ENCODE results near the gene BANP.
"Not testable (repeated sequence)": the region's sequence is repeated elsewhere in the genome, so short reads cannot be mapped to it uniquely, and the experiment has no call there.

The BANP gene

DNA sequence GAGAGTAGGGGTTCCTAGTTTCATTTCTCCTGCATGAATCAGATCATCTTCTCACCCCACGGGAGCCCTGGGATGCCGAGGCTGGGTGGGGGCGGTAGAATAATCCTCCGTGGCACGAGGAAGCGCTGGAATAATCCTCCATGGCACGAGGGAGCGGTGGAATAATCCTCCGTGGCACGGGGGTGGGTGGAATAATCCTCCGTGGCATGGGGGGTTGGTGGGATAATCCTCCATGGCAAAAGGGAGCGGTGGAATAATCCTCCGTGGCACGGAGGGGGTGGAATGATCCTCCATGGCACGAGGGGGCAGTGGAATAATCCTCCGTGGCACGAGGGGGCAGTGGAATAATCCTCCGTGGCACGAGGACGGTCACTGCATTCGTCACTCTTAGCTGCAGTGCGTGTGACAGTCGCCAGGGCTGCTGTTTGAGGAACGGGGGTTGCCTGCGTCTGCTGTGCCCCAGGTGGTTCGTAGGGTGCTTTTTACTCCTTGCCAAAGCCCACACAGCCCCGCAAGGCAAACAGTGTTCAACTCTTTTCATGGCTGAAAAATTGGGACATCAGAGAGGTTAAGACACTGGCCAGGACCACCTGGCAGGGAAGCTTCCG is 152.5 kb downstream of the BANP start:
- TF ChIP-seq, protein P1, sequence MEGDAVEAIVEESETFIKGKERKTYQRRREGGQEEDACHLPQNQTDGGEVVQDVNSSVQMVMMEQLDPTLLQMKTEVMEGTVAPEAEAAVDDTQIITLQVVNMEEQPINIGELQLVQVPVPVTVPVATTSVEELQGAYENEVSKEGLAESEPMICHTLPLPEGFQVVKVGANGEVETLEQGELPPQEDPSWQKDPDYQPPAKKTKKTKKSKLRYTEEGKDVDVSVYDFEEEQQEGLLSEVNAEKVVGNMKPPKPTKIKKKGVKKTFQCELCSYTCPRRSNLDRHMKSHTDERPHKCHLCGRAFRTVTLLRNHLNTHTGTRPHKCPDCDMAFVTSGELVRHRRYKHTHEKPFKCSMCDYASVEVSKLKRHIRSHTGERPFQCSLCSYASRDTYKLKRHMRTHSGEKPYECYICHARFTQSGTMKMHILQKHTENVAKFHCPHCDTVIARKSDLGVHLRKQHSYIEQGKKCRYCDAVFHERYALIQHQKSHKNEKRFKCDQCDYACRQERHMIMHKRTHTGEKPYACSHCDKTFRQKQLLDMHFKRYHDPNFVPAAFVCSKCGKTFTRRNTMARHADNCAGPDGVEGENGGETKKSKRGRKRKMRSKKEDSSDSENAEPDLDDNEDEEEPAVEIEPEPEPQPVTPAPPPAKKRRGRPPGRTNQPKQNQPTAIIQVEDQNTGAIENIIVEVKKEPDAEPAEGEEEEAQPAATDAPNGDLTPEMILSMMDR (conservative IDR thresholded peaks at IDR 0.05; ENCODE audit: low read depth, low read length), result no peak
- no peak overlapping the region for H3K27ac ChIP-seq
- H3K4me3 ChIP-seq (IDR thresholded peaks at IDR 0.05; ENCODE audit: insufficient read depth, low read depth, low read length), result no peak overlapping the region
- no peak overlapping the region for H3K9ac ChIP-seq
- no peak overlapping the region for H3K4me2 ChIP-seq
- no peaks in the 10 kb centered on the region for H4K20me1 ChIP-seq (ENCODE audit: insufficient read depth)
- H2AFZ ChIP-seq (ENCODE audit: low read depth), result no peak overlapping the region
- no peaks in the 10 kb centered on the region for H3K36me3 ChIP-seq (ENCODE audit: insufficient read depth)
- no peaks in the 10 kb centered on the region for H3K79me2 ChIP-seq (ENCODE audit: insufficient read depth, low read depth)
- no peaks in the 10 kb centered on the region for H3K4me1 ChIP-seq (ENCODE audit: low read depth, poor library complexity, severe bottlenecking)
- H3K27me3 ChIP-seq (ENCODE audit: insufficient read depth, low read depth), result peaks cover 28% of the 10 kb centered on the region; the same call in 1 of the 2 replicates

DNA sequence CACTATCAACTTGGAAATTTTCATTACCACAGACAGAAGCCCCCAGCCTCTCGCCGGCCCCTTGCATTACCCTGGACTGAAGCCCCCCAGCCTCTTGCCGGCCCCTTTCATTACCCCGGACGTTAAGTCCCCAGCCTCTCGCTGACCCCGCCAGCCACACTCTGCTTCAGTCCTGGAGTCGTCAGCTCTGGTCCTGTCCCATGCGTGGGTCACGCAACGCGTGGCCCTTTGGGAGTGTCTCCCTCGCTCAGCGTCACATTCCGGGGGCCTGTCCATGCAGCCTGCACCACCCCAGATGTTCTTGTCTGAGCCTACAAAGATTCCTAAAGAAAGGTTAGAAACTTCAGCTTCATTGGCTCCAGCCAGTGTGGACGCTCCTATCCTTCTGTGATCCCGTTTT is 153.1 kb downstream of the BANP start:
- not testable (repeated sequence) for H3K79me2 ChIP-seq (ENCODE audit: insufficient read depth, low read depth); H3K4me2 ChIP-seq; H3K4me3 ChIP-seq (IDR thresholded peaks at IDR 0.05; ENCODE audit: insufficient read depth, low read depth, low read length); H3K27ac ChIP-seq; H3K9ac ChIP-seq; H4K20me1 ChIP-seq (ENCODE audit: insufficient read depth); H3K4me1 ChIP-seq (ENCODE audit: low read depth, poor library complexity, severe bottlenecking); H3K36me3 ChIP-seq (ENCODE audit: insufficient read depth); H2AFZ ChIP-seq (ENCODE audit: low read depth)
- H3K27me3 ChIP-seq (ENCODE audit: insufficient read depth, low read depth), result peaks cover 28% of the 10 kb centered on the region; the same call in 1 of the 2 replicates

DNA sequence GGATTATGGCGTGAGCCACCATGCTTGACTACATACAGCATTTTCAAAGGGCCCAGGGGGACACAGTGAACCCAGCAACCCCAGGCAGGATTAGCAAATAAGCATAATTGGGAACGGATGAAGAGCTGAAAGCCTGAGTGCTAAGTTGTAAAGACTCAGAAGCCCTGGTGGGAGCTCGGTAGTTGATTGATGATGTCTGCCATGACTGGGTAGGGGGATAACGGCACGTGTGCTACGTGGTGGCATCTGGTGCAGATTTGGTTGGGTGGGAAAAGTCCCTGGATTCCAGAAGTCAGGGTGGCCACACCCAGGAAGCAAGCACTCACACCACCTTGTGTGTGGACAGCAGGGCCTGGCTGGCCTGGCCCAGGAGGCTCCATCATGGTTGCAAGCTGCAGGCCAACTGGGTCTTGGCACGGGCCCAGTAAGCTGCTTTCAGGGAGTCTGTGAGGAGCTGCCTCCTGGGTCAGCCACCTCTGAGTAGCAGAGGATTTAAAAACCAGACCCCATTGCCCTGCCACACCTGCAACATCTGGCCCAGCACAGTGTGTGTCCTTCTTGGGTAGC is 154.4 kb downstream of the BANP start:
- H3K27me3 ChIP-seq (ENCODE audit: insufficient read depth, low read depth), result peaks cover 30% of the 10 kb centered on the region; the same call in 1 of the 2 replicates
- H3K4me2 ChIP-seq; H3K4me3 ChIP-seq (IDR thresholded peaks at IDR 0.05; ENCODE audit: insufficient read depth, low read depth, low read length); H2AFZ ChIP-seq (ENCODE audit: low read depth); H3K4me1 ChIP-seq (ENCODE audit: low read depth, poor library complexity, severe bottlenecking); H4K20me1 ChIP-seq (ENCODE audit: insufficient read depth); H3K79me2 ChIP-seq (ENCODE audit: insufficient read depth, low read depth); H3K9ac ChIP-seq; H3K36me3 ChIP-seq (ENCODE audit: insufficient read depth); H3K27ac ChIP-seq: not testable (repeated sequence)

DNA sequence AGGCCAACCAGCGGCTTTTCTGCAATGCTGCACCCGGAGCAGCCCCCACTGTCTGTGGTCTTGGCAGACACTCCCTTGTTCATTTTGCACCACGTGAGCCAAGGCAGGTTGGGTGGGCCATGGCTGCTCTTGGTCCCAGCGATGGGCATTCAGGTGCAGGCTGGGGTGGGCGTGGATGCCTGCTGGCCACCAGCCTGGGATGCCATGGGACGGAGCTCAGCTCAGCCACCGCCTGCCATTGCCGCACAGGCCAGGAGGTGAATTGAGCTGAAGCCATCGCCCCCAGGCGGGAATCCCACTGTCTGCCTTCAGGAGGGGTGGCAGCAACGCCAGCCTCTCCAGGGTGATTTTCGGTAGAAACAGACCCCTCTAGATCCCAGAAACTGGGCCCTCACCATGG is 155.3 kb downstream of the BANP start:
- not testable (repeated sequence) for H3K79me2 ChIP-seq (ENCODE audit: insufficient read depth, low read depth); H4K20me1 ChIP-seq (ENCODE audit: insufficient read depth); H3K36me3 ChIP-seq (ENCODE audit: insufficient read depth); H2AFZ ChIP-seq (ENCODE audit: low read depth); H3K9ac ChIP-seq; H3K4me2 ChIP-seq; H3K4me1 ChIP-seq (ENCODE audit: low read depth, poor library complexity, severe bottlenecking); H3K4me3 ChIP-seq (IDR thresholded peaks at IDR 0.05; ENCODE audit: insufficient read depth, low read depth, low read length); H3K27ac ChIP-seq
- H3K27me3 ChIP-seq (ENCODE audit: insufficient read depth, low read depth), result peaks cover 31% of the 10 kb centered on the region; the same call in 1 of the 2 replicates

DNA sequence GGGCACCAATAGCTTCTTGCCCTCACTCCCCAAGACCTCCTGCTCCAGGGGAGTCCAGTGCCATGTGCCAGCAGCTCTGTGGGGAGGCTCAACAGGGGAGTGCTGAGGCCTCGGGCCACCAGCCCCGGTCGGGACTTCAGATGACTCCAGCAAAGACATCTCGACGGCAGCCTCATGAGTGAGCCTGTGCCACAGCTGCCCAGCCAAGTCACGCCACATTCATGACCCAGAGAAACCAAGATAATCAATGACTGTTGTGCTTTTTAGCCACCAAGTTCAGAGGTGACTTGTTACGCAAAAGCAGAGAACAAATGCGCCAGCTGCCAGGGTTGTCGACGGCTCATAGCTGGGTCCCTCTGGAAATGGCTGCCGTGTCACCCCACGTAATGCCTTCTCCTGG is 157.5 kb downstream of the BANP start:
- Histone ChIP-seq H3K27me3 (ENCODE audit: insufficient read depth, low read depth) (peaks cover 24% of the 10 kb centered on the region; the same call in 1 of the 2 replicates), H3K4me3 (IDR thresholded peaks at IDR 0.05; ENCODE audit: insufficient read depth, low read depth, low read length) (no peak overlapping the region), H4K20me1 (ENCODE audit: insufficient read depth) (no peaks in the 10 kb centered on the region), H3K36me3 (ENCODE audit: insufficient read depth) (no peaks in the 10 kb centered on the region), H3K27ac (no peak overlapping the region), H3K4me1 (ENCODE audit: low read depth, poor library complexity, severe bottlenecking) (no peaks in the 10 kb centered on the region), H3K79me2 (ENCODE audit: insufficient read depth, low read depth) (no peaks in the 10 kb centered on the region), H2AFZ (ENCODE audit: low read depth) (no peak overlapping the region), H3K4me2 (no peak overlapping the region), H3K9ac (no peak overlapping the region)
- TF ChIP-seq, protein P1 (conservative IDR thresholded peaks at IDR 0.05; ENCODE audit: low read depth, low read length), result no peak

DNA sequence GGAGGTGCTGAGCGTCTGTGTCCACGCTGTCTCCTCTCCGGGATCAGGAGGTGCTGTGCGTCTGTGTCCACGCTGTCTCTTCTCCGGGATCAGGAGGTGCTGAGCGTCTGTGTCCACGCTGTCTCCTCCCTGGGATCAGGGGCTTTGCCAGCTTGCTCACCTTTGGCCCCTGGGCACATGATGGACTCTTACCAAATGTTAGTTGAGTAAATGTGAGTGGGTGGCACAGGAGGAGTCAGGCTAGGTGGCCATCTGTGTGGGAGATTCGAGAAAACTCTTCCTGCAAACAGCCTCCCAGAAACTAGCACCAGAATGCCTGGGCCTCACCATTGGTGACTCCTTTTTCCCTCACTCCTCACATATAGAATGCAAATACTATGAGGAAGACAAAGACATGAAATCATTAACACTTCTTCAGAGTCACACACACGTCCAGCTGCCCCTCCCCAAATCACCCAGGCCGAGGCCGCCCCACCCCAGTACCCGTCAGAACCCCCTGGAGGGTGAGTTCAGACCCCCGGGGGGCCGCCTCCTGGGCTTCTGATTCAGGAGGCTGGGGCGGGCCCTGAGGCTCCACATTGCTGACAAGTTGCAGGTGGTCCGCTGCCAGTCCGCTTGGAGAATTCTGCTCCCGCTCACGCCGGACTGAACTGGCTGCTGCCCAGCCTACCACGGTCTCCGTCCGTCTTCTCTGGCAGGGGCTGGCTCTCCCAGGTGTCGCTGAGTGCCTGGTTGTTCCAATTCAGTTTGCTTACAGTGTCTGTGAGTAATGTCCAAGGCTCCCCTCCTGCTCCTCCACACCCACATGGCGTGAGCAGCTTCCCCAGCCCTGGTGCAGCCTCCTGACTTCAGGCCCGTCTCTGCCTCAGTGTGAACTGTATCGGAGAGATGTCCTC is 158.7 kb downstream of the BANP start:
- not testable (repeated sequence) for H3K4me3 ChIP-seq (IDR thresholded peaks at IDR 0.05; ENCODE audit: insufficient read depth, low read depth, low read length); H3K79me2 ChIP-seq (ENCODE audit: insufficient read depth, low read depth); H4K20me1 ChIP-seq (ENCODE audit: insufficient read depth); H3K36me3 ChIP-seq (ENCODE audit: insufficient read depth); H3K27ac ChIP-seq; H3K9ac ChIP-seq; H3K4me1 ChIP-seq (ENCODE audit: low read depth, poor library complexity, severe bottlenecking); H2AFZ ChIP-seq (ENCODE audit: low read depth); H3K4me2 ChIP-seq
- H3K27me3 ChIP-seq (ENCODE audit: insufficient read depth, low read depth), result peaks cover 19% of the 10 kb centered on the region

DNA sequence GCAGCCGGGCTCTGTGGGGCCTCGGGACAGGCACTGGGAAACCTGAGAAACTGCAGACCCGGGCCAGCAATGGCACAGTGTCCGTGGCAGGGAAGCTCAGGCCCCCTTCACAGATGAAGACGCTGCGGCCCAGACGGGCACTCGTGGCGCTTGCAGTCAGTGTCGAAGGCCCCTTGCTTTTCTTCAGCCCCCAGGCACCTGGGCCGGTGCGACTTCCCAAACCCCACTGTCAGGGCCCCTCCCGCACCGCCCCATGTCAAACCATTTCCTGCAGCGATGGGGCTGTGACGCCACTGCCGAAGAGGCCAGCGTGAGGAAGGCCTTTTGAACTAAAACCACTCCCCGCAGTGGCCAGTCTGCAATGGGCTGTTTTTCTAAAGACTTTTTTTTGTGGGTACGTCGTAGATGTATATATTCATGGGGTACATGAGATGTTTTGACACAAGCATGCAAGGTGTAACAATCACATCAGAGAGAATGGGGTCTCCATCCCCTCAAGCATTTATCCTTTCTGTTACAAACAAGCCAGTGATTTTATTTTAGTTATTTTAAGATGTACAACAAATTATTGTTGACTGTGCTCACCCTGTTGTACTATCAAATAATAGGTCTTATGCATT is 159.8 kb downstream of the BANP start:
- not testable (repeated sequence) for H3K27ac ChIP-seq; H3K4me1 ChIP-seq (ENCODE audit: low read depth, poor library complexity, severe bottlenecking); H3K4me2 ChIP-seq; H3K4me3 ChIP-seq (IDR thresholded peaks at IDR 0.05; ENCODE audit: insufficient read depth, low read depth, low read length); H3K9ac ChIP-seq; H3K79me2 ChIP-seq (ENCODE audit: insufficient read depth, low read depth); H2AFZ ChIP-seq (ENCODE audit: low read depth); H3K36me3 ChIP-seq (ENCODE audit: insufficient read depth); H4K20me1 ChIP-seq (ENCODE audit: insufficient read depth)
- peaks cover 22% of the 10 kb centered on the region for H3K27me3 ChIP-seq (ENCODE audit: insufficient read depth, low read depth)

DNA sequence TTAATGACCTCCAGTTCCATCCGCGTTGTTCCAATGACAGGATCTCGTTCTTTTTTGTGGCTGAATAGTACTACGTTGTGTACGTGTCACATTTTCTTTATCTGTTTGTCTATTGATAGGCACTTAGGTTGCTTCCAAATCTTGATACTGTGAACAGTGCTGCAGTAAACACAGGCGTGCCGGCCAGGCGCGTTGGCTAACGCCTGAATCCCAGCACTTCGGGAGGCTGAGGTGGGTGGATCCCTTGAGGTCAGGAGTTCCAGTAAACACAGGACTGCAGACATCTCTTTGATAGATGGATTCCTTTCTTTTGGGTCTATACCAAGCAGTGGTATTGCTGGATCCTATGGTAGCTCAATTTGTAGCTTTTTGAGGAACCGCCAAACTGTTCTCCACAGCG is 160.7 kb downstream of the BANP start:
- H3K36me3 ChIP-seq (ENCODE audit: insufficient read depth); H3K79me2 ChIP-seq (ENCODE audit: insufficient read depth, low read depth); H3K4me1 ChIP-seq (ENCODE audit: low read depth, poor library complexity, severe bottlenecking): not testable (repeated sequence)

More for the DNA sequence above, 160.7 kb downstream of the BANP start:
- not testable (repeated sequence) for H3K27ac ChIP-seq; H3K4me3 ChIP-seq (IDR thresholded peaks at IDR 0.05; ENCODE audit: insufficient read depth, low read depth, low read length); H3K9ac ChIP-seq; H4K20me1 ChIP-seq (ENCODE audit: insufficient read depth); H3K4me2 ChIP-seq; H2AFZ ChIP-seq (ENCODE audit: low read depth)
- peaks cover 22% of the 10 kb centered on the region for H3K27me3 ChIP-seq (ENCODE audit: insufficient read depth, low read depth)

Data from KMS-11 (cell line).